ENCODE data around the gene TAF15.

Gene TAF15

GRCh38 chr17:35844547-35844946, 35.3 kb downstream of the TAF15 start:
- Histone ChIP-seq H3K14ac (ENCODE audit: low read length) (no peak overlapping the region), H3K27me3 (ENCODE audit: control insufficient read depth in 3 of 3, insufficient read depth in 3 of 3, low read depth in 1 of 3, low read length in 3 of 3) (no peaks in the 10 kb centered on the region), H3K4ac (ENCODE audit: low read length) (no peak overlapping the region), H4K8ac (ENCODE audit: low read depth, low read length) (peak overlapping the region; percentile 55), H3K4me1 (ENCODE audit: control insufficient read depth in 2 of 2, insufficient read depth in 1 of 2, low read depth in 1 of 2, low read length in 2 of 2) (no peaks in the 10 kb centered on the region), H3K79me1 (ENCODE audit: low read depth, low read length) (peaks cover 2% of the 10 kb centered on the region), H2BK120ac (ENCODE audit: low read depth, low read length) (no peak overlapping the region), H2AK5ac (ENCODE audit: low read depth, low read length) (no peak overlapping the region), H2BK15ac (ENCODE audit: low read length) (no peak overlapping the region), H2BK5ac (ENCODE audit: low read length) (no peak overlapping the region), H3K18ac (ENCODE audit: low read length) (no peak overlapping the region), H2BK12ac (ENCODE audit: low read length) (no peak overlapping the region), H3K4me3 (ENCODE audit: low read length in 2 of 2) (no peak overlapping the region), H3K9me3 (replicated peaks in 1 of 2; ENCODE audit: control insufficient read depth in 2 of 2, insufficient read depth in 1 of 2, low read depth in 1 of 2, low read length in 2 of 2) (no peaks in the 10 kb centered on the region), H3K23ac (ENCODE audit: low read depth, low read length, poor library complexity) (no peak overlapping the region), H2AFZ (ENCODE audit: low read length) (no peak overlapping the region), H4K91ac (ENCODE audit: low read depth, low read length, poor library complexity) (no peak overlapping the region), H3K4me2 (ENCODE audit: insufficient read depth, low read length, poor library complexity, severe bottlenecking) (no peak overlapping the region), H3K9ac (ENCODE audit: low read depth, low read length, poor library complexity) (no peak overlapping the region), H3K27ac (replicated peaks; ENCODE audit: low read length) (no peak overlapping the region), H3K36me3 (replicated peaks in 1 of 2; ENCODE audit: control insufficient read depth in 2 of 2, insufficient read depth in 2 of 2, low read length in 2 of 2) (peaks cover 38 to 100% of the 10 kb centered on the region in 2 donors)
- DNase-seq (ENCODE audit: low spot score): no peak
- WGBS, 2 donors (ENCODE audit: extremely low coverage in 2 of 2, insufficient read length in 2 of 2, insufficient replicate concordance in 1 of 2): 98% methylated on average over 5 of the region's 19 CpGs; no CpG with 5 or more reads in 1 of the 2 donors

- DNase-seq (ENCODE audit: low spot score): no peak
- H4K91ac ChIP-seq (ENCODE audit: low read depth, low read length, poor library complexity): no peak overlapping the region
- H3K79me1 ChIP-seq (ENCODE audit: low read depth, low read length): peaks cover 2% of the 10 kb centered on the region
- no peak overlapping the region for H3K4ac ChIP-seq (ENCODE audit: low read length)
- no peak overlapping the region for H2BK120ac ChIP-seq (ENCODE audit: low read depth, low read length)
- no peak overlapping the region for H3K27ac ChIP-seq (replicated peaks; ENCODE audit: low read length)
- peaks cover 44 to 97% of the 10 kb centered on the region in 2 donors for H3K36me3 ChIP-seq (replicated peaks in 1 of 2; ENCODE audit: control insufficient read depth in 2 of 2, insufficient read depth in 2 of 2, low read length in 2 of 2)
- H2BK5ac ChIP-seq (ENCODE audit: low read length): no peak overlapping the region
- no peaks in the 10 kb centered on the region for H3K27me3 ChIP-seq (ENCODE audit: control insufficient read depth in 3 of 3, insufficient read depth in 3 of 3, low read depth in 1 of 3, low read length in 3 of 3)
- WGBS, 2 donors (ENCODE audit: extremely low coverage in 2 of 2, insufficient read length in 2 of 2, insufficient replicate concordance in 1 of 2): no CpG with 5 or more reads among the region's 3 CpGs
- H2BK15ac ChIP-seq (ENCODE audit: low read length): no peak overlapping the region
- no peak overlapping the region for H3K23ac ChIP-seq (ENCODE audit: low read depth, low read length, poor library complexity)
- no peak overlapping the region for H3K18ac ChIP-seq (ENCODE audit: low read length)
- no peak overlapping the region for H3K14ac ChIP-seq (ENCODE audit: low read length)
- H2BK12ac ChIP-seq (ENCODE audit: low read length): no peak overlapping the region
- no peak overlapping the region for H3K4me3 ChIP-seq (ENCODE audit: low read length in 2 of 2)
- H3K9ac ChIP-seq (ENCODE audit: low read depth, low read length, poor library complexity): no peak overlapping the region
- H3K4me2 ChIP-seq (ENCODE audit: insufficient read depth, low read length, poor library complexity, severe bottlenecking): no peak overlapping the region
- H2AFZ ChIP-seq (ENCODE audit: low read length): no peak overlapping the region
- no peak overlapping the region for H4K8ac ChIP-seq (ENCODE audit: low read depth, low read length)
- H3K9me3 ChIP-seq (replicated peaks in 1 of 2; ENCODE audit: control insufficient read depth in 2 of 2, insufficient read depth in 1 of 2, low read depth in 1 of 2, low read length in 2 of 2): no peaks in the 10 kb centered on the region
- no peak overlapping the region for H2AK5ac ChIP-seq (ENCODE audit: low read depth, low read length)
- no peaks in the 10 kb centered on the region for H3K4me1 ChIP-seq (ENCODE audit: control insufficient read depth in 2 of 2, insufficient read depth in 1 of 2, low read depth in 1 of 2, low read length in 2 of 2)
These were observed 36.9 kb downstream of the TAF15 start for GRCh38 chr17:35846055-35846809.

GRCh38 chr17:35847006-35847405, 37.7 kb downstream of the TAF15 start:
- no peak overlapping the region for H3K4me2 ChIP-seq (ENCODE audit: insufficient read depth, low read length, poor library complexity, severe bottlenecking)
- no peak overlapping the region for H4K91ac ChIP-seq (ENCODE audit: low read depth, low read length, poor library complexity)
- no peak overlapping the region for H3K18ac ChIP-seq (ENCODE audit: low read length)
- H2BK120ac ChIP-seq (ENCODE audit: low read depth, low read length): no peak overlapping the region
- no peak overlapping the region for H2BK5ac ChIP-seq (ENCODE audit: low read length)
- no CpG with 5 or more reads among the region's 2 CpGs for WGBS, 2 donors (ENCODE audit: extremely low coverage in 2 of 2, insufficient read length in 2 of 2, insufficient replicate concordance in 1 of 2)
- no peak overlapping the region for H3K27ac ChIP-seq (replicated peaks; ENCODE audit: low read length)
- H2BK12ac ChIP-seq (ENCODE audit: low read length): no peak overlapping the region
- DNase-seq (ENCODE audit: low spot score): no peak
- no peaks in the 10 kb centered on the region for H3K9me3 ChIP-seq (replicated peaks in 1 of 2; ENCODE audit: control insufficient read depth in 2 of 2, insufficient read depth in 1 of 2, low read depth in 1 of 2, low read length in 2 of 2)
- H2BK15ac ChIP-seq (ENCODE audit: low read length): no peak overlapping the region
- H3K4ac ChIP-seq (ENCODE audit: low read length): no peak overlapping the region
- H2AFZ ChIP-seq (ENCODE audit: low read length): no peak overlapping the region
- no peak overlapping the region for H2AK5ac ChIP-seq (ENCODE audit: low read depth, low read length)
- no peak overlapping the region for H3K14ac ChIP-seq (ENCODE audit: low read length)
- peaks cover 40 to 97% of the 10 kb centered on the region in 2 donors for H3K36me3 ChIP-seq (replicated peaks in 1 of 2; ENCODE audit: control insufficient read depth in 2 of 2, insufficient read depth in 2 of 2, low read length in 2 of 2)
- no peak overlapping the region for H3K4me3 ChIP-seq (ENCODE audit: low read length in 2 of 2)
- H3K4me1 ChIP-seq (ENCODE audit: control insufficient read depth in 2 of 2, insufficient read depth in 1 of 2, low read depth in 1 of 2, low read length in 2 of 2): no peaks in the 10 kb centered on the region
- no peaks in the 10 kb centered on the region for H3K27me3 ChIP-seq (ENCODE audit: control insufficient read depth in 3 of 3, insufficient read depth in 3 of 3, low read depth in 1 of 3, low read length in 3 of 3)
- H4K8ac ChIP-seq (ENCODE audit: low read depth, low read length): no peak overlapping the region
- H3K79me1 ChIP-seq (ENCODE audit: low read depth, low read length): peaks cover 2% of the 10 kb centered on the region
- H3K23ac ChIP-seq (ENCODE audit: low read depth, low read length, poor library complexity): no peak overlapping the region
- H3K9ac ChIP-seq (ENCODE audit: low read depth, low read length, poor library complexity): no peak overlapping the region

- H3K27ac ChIP-seq (replicated peaks; ENCODE audit: low read length): no peak overlapping the region
- H4K8ac ChIP-seq (ENCODE audit: low read depth, low read length): no peak overlapping the region
- H3K4me3 ChIP-seq (ENCODE audit: low read length in 2 of 2): no peak overlapping the region
- H2BK5ac ChIP-seq (ENCODE audit: low read length): no peak overlapping the region
- H3K18ac ChIP-seq (ENCODE audit: low read length): no peak overlapping the region
- no peak overlapping the region for H2BK12ac ChIP-seq (ENCODE audit: low read length)
- peaks cover 37 to 96% of the 10 kb centered on the region in 2 donors for H3K36me3 ChIP-seq (replicated peaks in 1 of 2; ENCODE audit: control insufficient read depth in 2 of 2, insufficient read depth in 2 of 2, low read length in 2 of 2)
- no peak overlapping the region for H4K91ac ChIP-seq (ENCODE audit: low read depth, low read length, poor library complexity)
- no peaks in the 10 kb centered on the region for H3K9me3 ChIP-seq (replicated peaks in 1 of 2; ENCODE audit: control insufficient read depth in 2 of 2, insufficient read depth in 1 of 2, low read depth in 1 of 2, low read length in 2 of 2)
- H3K4me2 ChIP-seq (ENCODE audit: insufficient read depth, low read length, poor library complexity, severe bottlenecking): no peak overlapping the region
- H3K4ac ChIP-seq (ENCODE audit: low read length): no peak overlapping the region
- H2BK15ac ChIP-seq (ENCODE audit: low read length): no peak overlapping the region
- H3K79me1 ChIP-seq (ENCODE audit: low read depth, low read length): peaks cover 2% of the 10 kb centered on the region
- no peak overlapping the region for H2AFZ ChIP-seq (ENCODE audit: low read length)
- H3K27me3 ChIP-seq (ENCODE audit: control insufficient read depth in 3 of 3, insufficient read depth in 3 of 3, low read depth in 1 of 3, low read length in 3 of 3): no peaks in the 10 kb centered on the region
- H3K9ac ChIP-seq (ENCODE audit: low read depth, low read length, poor library complexity): no peak overlapping the region
- no peak for DNase-seq (ENCODE audit: low spot score)
- H3K23ac ChIP-seq (ENCODE audit: low read depth, low read length, poor library complexity): no peak overlapping the region
- H2BK120ac ChIP-seq (ENCODE audit: low read depth, low read length): no peak overlapping the region
- WGBS, 2 donors (ENCODE audit: extremely low coverage in 2 of 2, insufficient read length in 2 of 2, insufficient replicate concordance in 1 of 2): no CpG with 5 or more reads among the region's 4 CpGs
- H2AK5ac ChIP-seq (ENCODE audit: low read depth, low read length): no peak overlapping the region
- no peak overlapping the region for H3K14ac ChIP-seq (ENCODE audit: low read length)
- H3K4me1 ChIP-seq (ENCODE audit: control insufficient read depth in 2 of 2, insufficient read depth in 1 of 2, low read depth in 1 of 2, low read length in 2 of 2): no peaks in the 10 kb centered on the region
These were observed 38.5 kb downstream of the TAF15 start for GRCh38 chr17:35847633-35848373.

Measured in neuronal stem cell (in vitro differentiated cells).